Activated T-helper 9 cell treated with anti-CD3 and anti-CD28 coated beads, Interleukin-2, amount 50 U/mL, for 16 hours (primary cell): ENCODE data around the gene SHROOM3.
"Not testable (repeated sequence)": the region's sequence is repeated elsewhere in the genome, so short reads cannot be mapped to it uniquely, and the experiment has no call there.

Experiments used
- DNase-seq: peaks from one replicate; pipeline ENCODE4 v3.0.0-alpha.2; 2020; ENCODE audit warnings: low read depth

Gene SHROOM3

GRCh38 chr4:76697129-76697803 lies 262.2 kb downstream of the SHROOM3 start:
- no peak for DNase-seq

- DNase-seq: no peak
These were observed 263.1 kb downstream of the SHROOM3 start for GRCh38 chr4:76698141-76698540.

- no peak for DNase-seq
These were observed 264.8 kb downstream of the SHROOM3 start for GRCh38 chr4:76699751-76700310.

GRCh38 chr4:76702440-76703122 lies 267.6 kb downstream of the SHROOM3 start:
- no peak for DNase-seq

- no peak for DNase-seq
These were observed 268.1 kb downstream of the SHROOM3 start for GRCh38 chr4:76703123-76703490.

- DNase-seq: no peak
These were observed 268.6 kb downstream of the SHROOM3 start for GRCh38 chr4:76703676-76704075.

- DNase-seq: no peak
These were observed 269.3 kb downstream of the SHROOM3 start for GRCh38 chr4:76704133-76704881.

GRCh38 chr4:76705472-76705871 lies 270.4 kb downstream of the SHROOM3 start:
- no peak for DNase-seq

GRCh38 chr4:76706581-76706980 lies 271.6 kb downstream of the SHROOM3 start:
- DNase-seq: no peak

- no peak for DNase-seq
These were observed 274.1 kb downstream of the SHROOM3 start for GRCh38 chr4:76708971-76709771.

GRCh38 chr4:76709772-76710090 lies 274.7 kb downstream of the SHROOM3 start:
- no peak for DNase-seq

GRCh38 chr4:76712564-76712963 lies 277.5 kb downstream of the SHROOM3 start:
- DNase-seq: no peak

- no peak for DNase-seq
These were observed 279.2 kb downstream of the SHROOM3 start for GRCh38 chr4:76714226-76714625.

GRCh38 chr4:76716020-76716419 lies 281.0 kb downstream of the SHROOM3 start:
- no peak for DNase-seq

- no peak for DNase-seq
These were observed 281.6 kb downstream of the SHROOM3 start for GRCh38 chr4:76716658-76717057.

GRCh38 chr4:76717431-76717830 lies 282.4 kb downstream of the SHROOM3 start:
- no peak for DNase-seq

- no peak for DNase-seq
These were observed 283.0 kb downstream of the SHROOM3 start for GRCh38 chr4:76718021-76718420.

GRCh38 chr4:76718831-76719230 lies 283.8 kb downstream of the SHROOM3 start:
- no peak for DNase-seq

- no peak for DNase-seq
These were observed 285.1 kb downstream of the SHROOM3 start for GRCh38 chr4:76720121-76720520.

- DNase-seq: not testable (repeated sequence)
These were observed 287.1 kb downstream of the SHROOM3 start for GRCh38 chr4:76722146-76722545.

GRCh38 chr4:76722838-76723237 lies 287.8 kb downstream of the SHROOM3 start:
- DNase-seq: no peak

GRCh38 chr4:76723373-76723772 lies 288.3 kb downstream of the SHROOM3 start:
- DNase-seq: no peak
